ENCODE measurements around the gene MAP10. TPM values are rescaled to one million over a fixed set of nuclear protein-coding genes. Genes with fewer than 3 reads are reported as not detected.

The MAP10 gene, protein sequence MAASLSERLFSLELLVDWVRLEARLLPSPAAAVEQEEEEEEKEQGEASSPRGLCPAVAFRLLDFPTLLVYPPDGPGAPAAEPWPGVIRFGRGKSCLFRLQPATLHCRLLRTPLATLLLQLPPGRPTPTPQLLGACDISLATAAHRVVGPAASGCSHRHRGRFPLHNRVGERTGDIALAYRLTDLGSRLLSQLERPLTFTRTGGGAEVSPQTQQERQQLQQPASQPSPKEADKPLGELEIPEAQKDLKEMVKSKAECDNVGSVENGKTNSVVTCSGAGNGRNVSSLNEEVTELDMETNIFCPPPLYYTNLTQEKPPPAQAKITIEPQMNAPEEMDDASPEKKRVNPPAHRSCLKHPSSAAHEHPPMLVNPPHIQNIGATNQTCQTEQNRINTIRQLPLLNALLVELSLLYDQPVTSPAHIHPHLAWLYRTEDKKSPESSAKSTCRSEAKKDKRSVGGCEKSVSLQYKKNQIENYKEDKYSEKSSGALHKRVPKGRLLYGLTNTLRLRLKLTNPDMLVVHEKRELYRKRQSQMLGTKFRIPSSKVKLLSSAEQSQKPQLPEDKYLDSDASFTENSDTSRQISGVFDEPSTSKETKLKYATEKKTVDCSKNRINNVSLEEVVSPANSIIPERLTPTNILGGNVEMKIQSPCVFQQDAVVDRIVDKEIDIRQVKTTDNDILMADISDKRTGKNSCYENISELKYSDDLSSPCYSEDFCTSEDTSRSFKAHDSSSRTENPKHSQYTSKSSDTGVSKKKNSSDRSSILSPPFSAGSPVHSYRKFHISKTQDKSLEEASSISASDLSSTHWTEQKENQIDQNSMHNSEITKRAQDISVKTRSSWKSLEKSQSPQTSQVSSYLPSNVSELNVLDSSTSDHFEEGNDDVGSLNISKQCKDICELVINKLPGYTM
- total RNA-seq (1 to 10 TPM in 1 of 2 donors, under 1 TPM in 1; 0.81 to 1.8 TPM), polyA plus RNA-seq (under 1 TPM; 0.13 to 0.72 TPM)
- long read RNA-seq, donor 1, partial matches to known transcripts, result 0 of 3 reads
- long read RNA-seq, donor 1, other reads (novel, unspliced or antisense), result 0 of 3 reads
- long read RNA-seq, donor 2, partial matches to known transcripts, result 0 of 2 reads
- long read RNA-seq, donor 2, other reads (novel, unspliced or antisense), result 0 of 2 reads

DNA sequence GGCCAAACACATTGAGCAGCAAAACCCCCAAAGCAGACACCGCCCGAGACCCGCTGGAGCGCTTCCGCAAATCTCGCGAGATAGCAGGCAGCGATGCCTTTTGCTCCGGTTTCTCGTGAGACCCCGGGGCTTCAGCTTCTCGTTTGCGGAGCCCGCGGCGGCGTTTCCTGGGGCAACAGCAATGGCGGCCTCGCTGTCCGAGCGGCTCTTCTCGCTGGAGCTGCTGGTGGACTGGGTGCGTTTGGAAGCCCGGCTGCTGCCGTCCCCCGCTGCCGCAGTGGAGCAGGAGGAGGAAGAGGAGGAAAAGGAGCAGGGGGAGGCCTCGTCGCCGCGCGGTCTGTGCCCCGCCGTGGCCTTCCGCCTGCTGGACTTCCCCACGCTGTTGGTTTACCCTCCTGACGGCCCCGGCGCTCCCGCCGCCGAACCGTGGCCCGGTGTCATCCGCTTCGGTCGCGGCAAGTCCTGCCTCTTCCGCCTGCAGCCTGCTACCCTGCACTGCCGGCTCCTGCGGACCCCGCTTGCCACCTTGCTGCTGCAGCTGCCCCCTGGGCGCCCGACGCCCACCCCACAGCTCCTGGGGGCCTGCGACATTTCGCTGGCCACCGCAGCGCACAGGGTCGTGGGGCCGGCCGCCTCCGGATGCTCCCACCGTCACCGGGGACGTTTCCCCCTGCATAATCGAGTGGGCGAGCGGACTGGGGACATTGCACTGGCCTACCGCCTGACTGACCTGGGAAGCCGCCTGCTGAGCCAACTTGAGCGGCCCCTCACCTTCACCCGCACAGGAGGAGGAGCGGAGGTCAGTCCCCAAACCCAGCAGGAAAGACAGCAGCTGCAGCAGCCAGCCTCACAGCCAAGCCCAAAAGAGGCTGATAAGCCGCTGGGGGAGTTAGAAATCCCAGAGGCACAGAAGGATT lies at the start of gene MAP10:
MAP10 (plus strand) TSS at position 148 of the 917 bp plus-strand sequence; CDS start at position 182, 34 bp downstream.
- WGBS, 2 donors, result 6 to 7% methylated on average over 62 to 75 of the region's 75 CpGs
- Histone ChIP-seq H3K4me1 (ENCODE audit: control insufficient read depth in 1 of 2, insufficient read depth in 2 of 2, low read length in 2 of 2) (peaks cover 0 to 4% of the 10 kb centered on the region in 2 donors), H3K27me3 (ENCODE audit: control insufficient read depth in 1 of 2, insufficient read depth in 2 of 2, low read length in 1 of 2) (no peaks in the 10 kb centered on the region), H3K4me3 (ENCODE audit: low read length in 2 of 2) (peak within 1 kb of the TSS; percentile 32 to 76), H3K36me3 (ENCODE audit: control insufficient read depth in 1 of 2, insufficient read depth in 2 of 2, low read length in 1 of 2) (no peaks in the 10 kb centered on the region), H3K9me3 (ENCODE audit: control insufficient read depth, low read length) (no peaks in the 10 kb centered on the region), H3K27ac (ENCODE audit: low read depth in 1 of 2, low read length in 2 of 2) (no peak within 1 kb of the TSS)
- peak; percentile 89 for ATAC-seq (ENCODE audit: low FRiP score)
- intact Hi-C loops (cut with DNase I), result no loop called here
- DNase-seq, result peak; percentile 83 to 89

DNA sequence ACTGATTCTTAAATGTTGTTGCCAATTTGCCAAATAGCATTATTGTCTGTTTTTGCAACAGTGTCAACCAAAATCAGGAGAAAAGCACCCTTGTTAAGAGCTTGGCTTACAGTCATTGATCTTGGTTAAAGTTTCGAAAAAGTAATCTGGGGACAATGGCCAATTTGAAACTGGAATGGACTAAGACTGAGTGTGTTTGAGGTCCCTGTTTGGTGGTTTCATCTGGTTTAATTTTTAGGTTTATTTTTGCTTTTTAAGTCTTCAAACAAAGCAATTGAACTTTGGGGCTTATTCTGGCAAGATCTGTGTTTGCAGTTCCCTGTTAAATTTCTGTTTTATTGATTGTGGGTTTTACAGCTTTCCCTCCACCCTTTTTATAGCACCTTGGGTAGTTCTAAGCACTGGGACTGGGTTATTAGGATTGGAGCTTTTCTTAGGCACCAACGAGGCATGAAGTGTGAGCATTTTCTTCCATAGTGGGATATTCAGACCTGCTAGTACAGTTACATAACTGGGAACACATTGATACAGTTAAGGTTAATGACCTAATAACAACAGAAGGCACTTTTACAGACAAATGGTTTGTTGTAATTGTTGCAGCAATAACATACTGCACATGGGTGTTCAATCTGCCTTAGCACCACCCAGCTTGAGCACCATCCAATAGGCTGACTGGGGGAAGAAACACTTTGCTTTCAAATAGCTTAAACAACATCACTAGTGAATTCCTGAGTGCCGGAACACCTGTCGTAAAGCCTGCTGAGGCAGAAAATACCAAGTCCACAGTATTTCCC lies 40.6 kb upstream of the MAP10 start:
- Histone ChIP-seq H3K27me3 (ENCODE audit: control insufficient read depth in 1 of 2, insufficient read depth in 2 of 2, low read length in 1 of 2) (no peaks in the 10 kb centered on the region), H3K9me3 (ENCODE audit: control insufficient read depth, low read length) (no peaks in the 10 kb centered on the region), H3K27ac (ENCODE audit: low read depth in 1 of 2, low read length in 2 of 2) (no peak overlapping the region), H3K4me3 (ENCODE audit: low read length in 2 of 2) (no peak overlapping the region), H3K4me1 (ENCODE audit: control insufficient read depth in 1 of 2, insufficient read depth in 2 of 2, low read length in 2 of 2) (peaks cover 0 to 1% of the 10 kb centered on the region in 2 donors), H3K36me3 (ENCODE audit: control insufficient read depth in 1 of 2, insufficient read depth in 2 of 2, low read length in 1 of 2) (no peaks in the 10 kb centered on the region)
- intact Hi-C loops (cut with DNase I), result loop anchor here in 1 of 2 donors (5.0 kb wide), 1 partner anchor 188 kb away; the partner anchor contains the start of gene NTPCR
- WGBS, 2 donors, result 78 to 83% methylated on average over 4 of the region's 4 CpGs
- DNase-seq (no peak), ATAC-seq (ENCODE audit: low FRiP score) (no peak)

DNA sequence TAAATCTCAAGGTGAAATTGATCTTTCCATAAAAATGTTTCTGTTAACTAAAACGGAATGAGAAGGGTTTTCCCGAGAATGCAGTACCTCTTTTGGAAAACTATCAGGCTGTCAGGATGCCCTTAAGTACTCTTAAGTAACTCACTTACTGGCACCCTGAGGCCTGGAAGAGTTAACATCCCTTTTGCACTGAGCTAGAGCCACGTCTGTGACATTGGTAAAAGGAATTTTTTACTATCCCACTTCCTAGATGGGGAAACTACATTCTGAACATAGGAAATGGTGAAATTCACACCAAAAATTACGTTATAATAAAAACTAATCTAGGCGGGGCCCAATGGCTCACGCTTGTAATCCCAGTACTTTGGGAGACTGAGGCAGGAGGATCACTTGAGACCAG lies 39.7 kb upstream of the MAP10 start:
- ATAC-seq (ENCODE audit: low FRiP score), result no peak
- Histone ChIP-seq H3K27me3 (ENCODE audit: control insufficient read depth in 1 of 2, insufficient read depth in 2 of 2, low read length in 1 of 2) (no peaks in the 10 kb centered on the region), H3K4me1 (ENCODE audit: control insufficient read depth in 1 of 2, insufficient read depth in 2 of 2, low read length in 2 of 2) (peaks cover 0 to 1% of the 10 kb centered on the region in 2 donors), H3K9me3 (ENCODE audit: control insufficient read depth, low read length) (no peaks in the 10 kb centered on the region), H3K27ac (ENCODE audit: low read depth in 1 of 2, low read length in 2 of 2) (no peak overlapping the region), H3K4me3 (ENCODE audit: low read length in 2 of 2) (no peak overlapping the region), H3K36me3 (ENCODE audit: control insufficient read depth in 1 of 2, insufficient read depth in 2 of 2, low read length in 1 of 2) (no peaks in the 10 kb centered on the region)
- intact Hi-C loops (cut with DNase I), result loop anchor here in 1 of 2 donors (5.0 kb wide), 1 partner anchor 187 kb away; the partner anchor contains the start of gene NTPCR
- 86 to 90% methylated on average over 6 of the region's 6 CpGs for WGBS, 2 donors
- no peak for DNase-seq

DNA sequence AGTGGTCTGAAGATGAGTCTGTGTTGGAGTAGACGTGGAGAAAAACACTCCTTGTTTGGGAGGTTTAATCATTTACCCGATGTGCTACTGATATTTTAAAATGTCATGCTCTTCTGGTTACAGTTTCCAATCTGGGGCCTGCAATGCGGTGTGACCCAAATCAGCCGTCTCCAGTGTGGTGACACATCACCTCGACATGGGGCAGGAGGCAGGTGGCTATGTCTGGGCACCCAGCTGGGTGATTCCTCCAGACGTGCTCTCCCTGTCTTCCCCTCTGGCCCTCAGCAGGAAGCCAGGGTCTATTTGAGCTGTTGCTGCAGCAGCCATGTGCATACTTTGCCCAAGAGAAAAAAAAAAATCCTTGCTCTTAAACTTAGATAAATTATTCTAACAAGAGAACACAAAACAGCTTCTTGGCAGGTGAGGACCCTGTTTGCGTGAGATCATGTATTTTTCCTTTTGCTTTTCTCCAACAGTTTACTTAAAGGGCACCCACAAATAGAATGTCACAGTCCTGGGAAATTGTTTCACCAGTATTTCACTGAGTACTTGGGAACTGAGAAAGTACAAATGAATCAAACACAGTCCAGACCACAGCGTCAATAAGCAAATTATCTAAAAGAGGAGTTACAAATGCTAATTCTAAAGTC lies 38.9 kb upstream of the MAP10 start:
- WGBS, 2 donors, result 39% methylated on average over 8 of the region's 8 CpGs
- Histone ChIP-seq H3K4me1 (ENCODE audit: control insufficient read depth in 1 of 2, insufficient read depth in 2 of 2, low read length in 2 of 2) (peaks cover 0 to 1% of the 10 kb centered on the region in 2 donors), H3K27ac (ENCODE audit: low read depth in 1 of 2, low read length in 2 of 2) (peak overlapping the region in 1 of 2 donors; percentile 67), H3K9me3 (ENCODE audit: control insufficient read depth, low read length) (no peaks in the 10 kb centered on the region), H3K4me3 (ENCODE audit: low read length in 2 of 2) (no peak overlapping the region), H3K36me3 (ENCODE audit: control insufficient read depth in 1 of 2, insufficient read depth in 2 of 2, low read length in 1 of 2) (no peaks in the 10 kb centered on the region), H3K27me3 (ENCODE audit: control insufficient read depth in 1 of 2, insufficient read depth in 2 of 2, low read length in 1 of 2) (no peaks in the 10 kb centered on the region)
- ATAC-seq (ENCODE audit: low FRiP score), result peak; percentile 64
- no peak for DNase-seq
- intact Hi-C loops (cut with DNase I), result loop anchor here in 1 of 2 donors (5.0 kb wide), 1 partner anchor 186 kb away; the partner anchor contains the start of gene NTPCR

DNA sequence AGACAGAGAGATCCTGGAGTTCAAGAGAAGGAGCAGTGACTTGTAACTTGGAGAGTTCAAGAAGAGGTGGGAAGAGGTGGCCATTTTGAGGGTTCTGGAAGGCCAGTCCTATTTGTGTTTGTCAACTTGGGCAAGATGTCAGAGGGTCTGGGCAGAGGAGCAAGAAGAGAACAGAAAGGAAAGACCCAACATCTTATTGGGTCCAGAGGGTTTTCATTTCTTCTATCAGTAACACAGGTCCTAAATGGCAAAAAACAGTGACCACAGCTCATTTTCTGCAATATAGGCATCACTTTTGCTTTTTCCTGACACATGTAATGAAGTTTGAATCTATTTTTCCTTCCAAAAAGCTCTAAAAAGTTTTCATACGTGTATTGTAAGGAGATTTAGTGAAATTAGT lies 38.3 kb upstream of the MAP10 start:
- peak overlapping the region; percentile 56 to 92 for H3K27ac ChIP-seq (ENCODE audit: low read depth in 1 of 2, low read length in 2 of 2)
- H3K36me3 ChIP-seq (ENCODE audit: control insufficient read depth in 1 of 2, insufficient read depth in 2 of 2, low read length in 1 of 2), result no peaks in the 10 kb centered on the region
- intact Hi-C loops (cut with DNase I), result loop anchor here in 1 of 2 donors (5.0 kb wide), 1 partner anchor 185 kb away; the partner anchor contains the start of gene NTPCR
- H3K4me1 ChIP-seq (ENCODE audit: control insufficient read depth in 1 of 2, insufficient read depth in 2 of 2, low read length in 2 of 2), result peaks cover 0 to 1% of the 10 kb centered on the region in 2 donors
- no peaks in the 10 kb centered on the region for H3K27me3 ChIP-seq (ENCODE audit: control insufficient read depth in 1 of 2, insufficient read depth in 2 of 2, low read length in 1 of 2)
- no peak overlapping the region for H3K4me3 ChIP-seq (ENCODE audit: low read length in 2 of 2)
- ATAC-seq (ENCODE audit: low FRiP score) (no peak), DNase-seq (no peak)
- no peaks in the 10 kb centered on the region for H3K9me3 ChIP-seq (ENCODE audit: control insufficient read depth, low read length)
- 9 to 29% methylated on average over 1 of the region's 1 CpG for WGBS, 2 donors

DNA sequence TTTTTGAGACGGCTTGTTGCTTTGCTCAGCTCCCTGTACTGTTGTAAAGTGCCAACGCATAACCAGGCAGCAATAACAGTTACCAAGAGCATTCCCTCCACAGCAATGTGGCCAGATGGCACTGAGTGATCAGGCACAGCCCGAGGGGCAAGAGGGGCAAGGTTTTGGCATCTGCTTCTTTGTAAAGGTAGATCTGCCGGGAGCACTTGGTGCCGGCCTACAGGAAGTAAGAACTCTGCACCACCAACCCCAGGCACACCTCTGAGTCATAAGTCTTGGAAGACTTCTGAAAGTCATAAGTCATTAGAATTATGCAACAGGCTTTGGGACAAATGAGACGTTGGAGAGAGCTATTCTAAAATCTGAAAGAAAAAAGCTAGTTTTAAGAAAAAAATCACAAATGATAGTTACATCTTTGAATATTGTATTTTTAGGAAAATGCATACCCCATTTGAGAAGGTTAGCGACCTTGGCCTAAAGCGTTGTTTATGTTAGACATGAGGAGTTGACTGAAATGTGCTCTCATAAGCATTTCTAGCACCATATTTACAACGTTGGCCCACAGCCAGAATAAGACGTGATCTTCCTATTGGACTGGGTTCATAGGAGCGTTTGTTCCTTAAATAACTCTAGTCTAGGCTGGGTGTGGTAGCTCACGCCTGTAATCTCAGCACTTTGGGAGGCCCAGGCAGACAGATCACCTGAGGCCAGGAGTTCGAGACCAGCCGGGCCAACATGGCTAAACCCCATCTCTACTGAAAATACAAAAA lies 37.7 kb upstream of the MAP10 start:
- peaks cover 0 to 1% of the 10 kb centered on the region in 2 donors for H3K4me1 ChIP-seq (ENCODE audit: control insufficient read depth in 1 of 2, insufficient read depth in 2 of 2, low read length in 2 of 2)
- H3K4me3 ChIP-seq (ENCODE audit: low read length in 2 of 2), result no peak overlapping the region
- no peaks in the 10 kb centered on the region for H3K36me3 ChIP-seq (ENCODE audit: control insufficient read depth in 1 of 2, insufficient read depth in 2 of 2, low read length in 1 of 2)
- intact Hi-C loops (cut with DNase I), result loop anchor here in 1 of 2 donors (5.0 kb wide), 1 partner anchor 185 kb away; the partner anchor contains the start of gene NTPCR
- H3K27me3 ChIP-seq (ENCODE audit: control insufficient read depth in 1 of 2, insufficient read depth in 2 of 2, low read length in 1 of 2), result no peaks in the 10 kb centered on the region
- WGBS, 2 donors, result 43 to 45% methylated on average over 14 of the region's 14 CpGs
- H3K9me3 ChIP-seq (ENCODE audit: control insufficient read depth, low read length), result no peaks in the 10 kb centered on the region
- H3K27ac ChIP-seq (ENCODE audit: low read depth in 1 of 2, low read length in 2 of 2), result peak overlapping the region in 1 of 2 donors; percentile 92
- peak; percentile 92 for ATAC-seq (ENCODE audit: low FRiP score)
- peak in 1 of 2 donors; percentile 55 for DNase-seq
